NB4 (cell line): ENCODE data around the gene INPP4A.

Experiments used
- CTCF ChIP-seq: IDR thresholded peaks from one replicate; pipeline ENCODE4 v1.5.1; 2012; ENCODE audit warnings: low read depth, low read length
- MAX ChIP-seq: IDR thresholded peaks from 2 replicates; pipeline ENCODE4 v1.6.1; 2011; ENCODE audit warnings: low read depth, low read length
- MYC ChIP-seq: IDR thresholded peaks from 2 replicates; pipeline ENCODE4 v1.6.1; 2011; ENCODE audit warnings: low read depth, low read length
- POLR2A ChIP-seq: IDR thresholded peaks from 2 replicates; pipeline ENCODE4 v1.6.1; 2011; ENCODE audit warnings: mild to moderate bottlenecking; ENCODE audit not compliant: insufficient read length; ENCODE audit errors: extremely low read depth

GRCh38 chr2:98503481-98504105 lies 58.9 kb downstream of the INPP4A start:
- TF ChIP-seq CTCF (no peak), POLR2A (no peak), MAX (no peak), MYC (no peak)
